ENCODE results near the gene B3GAT3. TPM values are rescaled to one million over a fixed set of nuclear protein-coding genes. Genes with fewer than 3 reads are reported as not detected.

B3GAT3 gene
- total RNA-seq, 1 experiment from 2014 or later = 58.3 TPM

DNA sequence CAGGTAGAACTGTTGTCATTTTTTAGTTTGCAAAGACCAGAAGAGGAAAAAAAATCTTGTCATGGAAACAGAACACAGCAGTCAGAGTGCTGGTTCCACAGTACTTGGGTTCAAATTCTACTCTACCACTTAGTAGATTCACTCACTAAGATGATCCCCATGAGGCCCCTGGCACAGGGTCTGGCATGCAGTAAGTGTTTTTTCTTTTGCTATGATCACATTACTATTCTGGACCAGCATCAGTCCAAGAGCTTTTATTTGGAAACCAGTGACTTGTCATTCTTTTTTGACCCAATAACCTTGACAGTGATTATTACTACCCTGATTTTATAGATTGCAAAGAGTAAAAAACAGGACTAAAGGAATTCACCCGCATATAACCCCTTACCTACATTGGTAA is 52.2 kb downstream of the B3GAT3 start:
- DNase-seq = no peak
- H3K36me3 ChIP-seq (replicated peaks; ENCODE audit: control insufficient read depth, insufficient read depth, low read length) = peaks cover 56% of the 10 kb centered on the region
- no peak overlapping the region for H3K4me3 ChIP-seq (ENCODE audit: insufficient read depth, low read depth, low read length)
- no peaks in the 10 kb centered on the region for H3K27me3 ChIP-seq (ENCODE audit: control insufficient read depth, insufficient read depth, low read length)

DNA sequence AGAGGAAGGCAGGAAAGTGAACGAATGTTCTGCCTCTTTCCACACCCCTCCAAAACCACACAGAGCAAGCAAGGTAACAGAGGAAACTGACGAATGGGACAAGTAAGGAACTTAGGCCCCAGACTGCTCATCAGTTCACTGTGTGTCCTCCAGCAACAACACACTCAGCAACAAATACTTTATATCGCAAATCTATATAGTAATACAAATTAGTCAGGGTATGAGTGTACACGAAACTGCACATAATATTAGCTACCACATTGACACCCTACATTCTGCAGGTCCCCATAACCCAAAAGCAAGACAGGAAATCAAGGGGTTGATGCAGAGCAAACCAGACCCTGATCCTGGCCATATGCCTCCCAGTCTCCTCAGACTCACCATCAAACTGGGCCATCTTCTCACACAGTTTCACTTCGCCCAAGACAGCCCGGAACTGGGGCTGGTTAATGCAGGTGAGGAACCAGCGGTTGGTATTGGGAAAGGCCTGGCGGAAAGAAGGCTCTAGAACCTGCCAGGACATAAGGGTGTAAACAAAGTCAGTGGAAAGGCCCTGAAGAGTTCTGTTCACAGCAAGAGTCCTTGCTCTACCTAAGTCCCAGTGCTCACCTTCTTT is 54.7 kb downstream of the B3GAT3 start:
- Histone ChIP-seq H3K36me3 (replicated peaks; ENCODE audit: control insufficient read depth, insufficient read depth, low read length) (peaks cover 54% of the 10 kb centered on the region), H3K27me3 (ENCODE audit: control insufficient read depth, insufficient read depth, low read length) (no peaks in the 10 kb centered on the region), H3K4me3 (ENCODE audit: insufficient read depth, low read depth, low read length) (no peak overlapping the region)
- DNase-seq = no peak

DNA sequence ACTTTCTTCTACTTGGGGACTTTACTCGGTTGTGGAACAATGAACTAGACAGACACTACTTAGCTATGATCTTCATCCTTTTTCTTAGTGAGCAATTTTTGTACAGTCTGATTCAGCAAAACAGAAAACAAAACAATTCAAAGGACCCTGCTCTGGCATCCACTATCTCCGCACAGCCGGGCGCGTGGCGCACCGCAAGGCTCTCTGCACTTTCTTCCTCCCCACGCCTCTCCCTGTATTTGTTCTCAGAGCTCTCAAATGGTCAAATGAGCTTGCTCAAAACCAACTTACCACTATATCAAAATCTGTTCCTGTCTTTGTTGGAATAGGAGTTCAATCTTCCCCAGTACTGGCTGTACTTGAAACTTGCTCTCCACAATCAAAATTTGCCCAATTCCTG is 55.5 kb downstream of the B3GAT3 start:
- peaks cover 45% of the 10 kb centered on the region for H3K36me3 ChIP-seq (replicated peaks; ENCODE audit: control insufficient read depth, insufficient read depth, low read length)
- no peak for DNase-seq
- H3K4me3 ChIP-seq (ENCODE audit: insufficient read depth, low read depth, low read length) = no peak overlapping the region
- no peaks in the 10 kb centered on the region for H3K27me3 ChIP-seq (ENCODE audit: control insufficient read depth, insufficient read depth, low read length)

Other genes with a start within 250 kb of the B3GAT3 start
- gene SCGB1A1, start 203.0 kb downstream of the B3GAT3 start, total RNA-seq (2014; rRNA removed; shearing (Covaris generic)) = not detected in 2 replicates
- gene AHNAK, start 75.2 kb downstream of the B3GAT3 start, total RNA-seq (2014; rRNA removed; shearing (Covaris generic)) = 8.3 and 11.2 TPM in 2 replicates
- gene EEF1G, start 48.1 kb downstream of the B3GAT3 start, total RNA-seq (2014; rRNA removed; shearing (Covaris generic)) = 1,781 and 1,948 TPM in 2 replicates
- 25.8 and 29.4 TPM in 2 replicates for gene TUT1, start 30.5 kb downstream of the B3GAT3 start, total RNA-seq (2014; rRNA removed; shearing (Covaris generic))
- gene MTA2, start 20.1 kb downstream of the B3GAT3 start, total RNA-seq (2014; rRNA removed; shearing (Covaris generic)) = 151 and 166 TPM in 2 replicates
- gene EML3, start 9.2 kb downstream of the B3GAT3 start, total RNA-seq (2014; rRNA removed; shearing (Covaris generic)) = 28.0 and 29.3 TPM in 2 replicates
- 1.1 and 2.5 TPM in 2 replicates for gene ROM1, start 8.7 kb downstream of the B3GAT3 start, total RNA-seq (2014; rRNA removed; shearing (Covaris generic))
- 173 and 181 TPM in 2 replicates for gene GANAB, start 24.6 kb upstream of the B3GAT3 start, total RNA-seq (2014; rRNA removed; shearing (Covaris generic))
- gene INTS5, start 31.3 kb upstream of the B3GAT3 start, total RNA-seq (2014; rRNA removed; shearing (Covaris generic)) = 19.5 and 26.1 TPM in 2 replicates
- gene C11orf98, start 43.2 kb upstream of the B3GAT3 start, total RNA-seq (2014; rRNA removed; shearing (Covaris generic)) = 107 and 136 TPM in 2 replicates
- gene CSKMT, start 43.3 kb upstream of the B3GAT3 start, total RNA-seq (2014; rRNA removed; shearing (Covaris generic)) = 24.7 and 38.1 TPM in 2 replicates
- 19.0 and 22.4 TPM in 2 replicates for gene UQCC3, start 49.7 kb upstream of the B3GAT3 start, total RNA-seq (2014; rRNA removed; shearing (Covaris generic))
- gene LBHD1, start 50.3 kb upstream of the B3GAT3 start, total RNA-seq (2014; rRNA removed; shearing (Covaris generic)) = 2.7 and 4.5 TPM in 2 replicates
- 79.2 and 81.2 TPM in 2 replicates for gene UBXN1, start 57.1 kb upstream of the B3GAT3 start, total RNA-seq (2014; rRNA removed; shearing (Covaris generic))
- gene LRRN4CL, start 67.5 kb upstream of the B3GAT3 start, total RNA-seq (2014; rRNA removed; shearing (Covaris generic)) = 0.14 and 0.30 TPM in 2 replicates
- 169 and 200 TPM in 2 replicates for gene BSCL2, start 85.4 kb upstream of the B3GAT3 start, total RNA-seq (2014; rRNA removed; shearing (Covaris generic))
- 0.33 and 3.1 TPM in 2 replicates for gene GNG3, start 85.7 kb upstream of the B3GAT3 start, total RNA-seq (2014; rRNA removed; shearing (Covaris generic))
- gene HNRNPUL2, start 105.5 kb upstream of the B3GAT3 start, total RNA-seq (2014; rRNA removed; shearing (Covaris generic)) = 7.3 and 10.1 TPM in 2 replicates
- 45.1 and 63.1 TPM in 2 replicates for gene TTC9C, start 106.5 kb upstream of the B3GAT3 start, total RNA-seq (2014; rRNA removed; shearing (Covaris generic))
- gene ZBTB3, start 132.2 kb upstream of the B3GAT3 start, total RNA-seq (2014; rRNA removed; shearing (Covaris generic)) = 26.8 and 42.0 TPM in 2 replicates
- gene POLR2G, start 139.6 kb upstream of the B3GAT3 start, total RNA-seq (2014; rRNA removed; shearing (Covaris generic)) = 155 and 172 TPM in 2 replicates
- 32.1 and 42.9 TPM in 2 replicates for gene TAF6L, start 149.4 kb upstream of the B3GAT3 start, total RNA-seq (2014; rRNA removed; shearing (Covaris generic))
- 50.1 and 55.2 TPM in 2 replicates for gene TMEM179B, start 165.4 kb upstream of the B3GAT3 start, total RNA-seq (2014; rRNA removed; shearing (Covaris generic))
- 30.2 and 42.1 TPM in 2 replicates for gene TMEM223, start 170.0 kb upstream of the B3GAT3 start, total RNA-seq (2014; rRNA removed; shearing (Covaris generic))
- 19.1 and 19.3 TPM in 2 replicates for gene NXF1, start 183.5 kb upstream of the B3GAT3 start, total RNA-seq (2014; rRNA removed; shearing (Covaris generic))
- gene STX5, start 210.1 kb upstream of the B3GAT3 start, total RNA-seq (2014; rRNA removed; shearing (Covaris generic)) = 24.0 and 29.0 TPM in 2 replicates
- not detected in 2 replicates for gene TEX54, start 210.9 kb upstream of the B3GAT3 start, total RNA-seq (2014; rRNA removed; shearing (Covaris generic))
- 153 and 160 TPM in 2 replicates for gene WDR74, start 217.6 kb upstream of the B3GAT3 start, total RNA-seq (2014; rRNA removed; shearing (Covaris generic))

Data from H7 (cell line).